ENCODE data around the gene GPC1. TPM values are rescaled to one million over a fixed set of nuclear protein-coding genes. Genes with fewer than 3 reads are reported as not detected.
A peak's percentile ranks its signal among the peaks of the same experiment; 100 is the strongest.

GPC1 gene
- total and polyA plus RNA-seq, 2 of the 13 experiments (the other 11 are each of a cell fraction or from before 2014, with no cell fraction given), result 4.0 to 5.5 TPM

- BruUV-seq (replicated peaks), result no TSS peak
- no peak for FAIRE-seq
- H3K4me3 ChIP-seq (replicated peaks in 1 of 3; ENCODE audit: insufficient read depth in 1 of 3, low read depth in 2 of 3, low read length in 3 of 3), result no peak overlapping the region
- peak; percentile 54 for ATAC-seq
- H2AFZ ChIP-seq (ENCODE audit: low read length), result no peak overlapping the region
- peaks cover 11 to 73% of the 10 kb centered on the region in 2 experiments for H3K27me3 ChIP-seq (ENCODE audit: control insufficient read depth in 1 of 2, insufficient read depth in 2 of 2, low read length in 2 of 2)
- H3K4me2 ChIP-seq (ENCODE audit: low read depth, low read length), result no peak overlapping the region
- no peak overlapping the region for H3K27ac ChIP-seq (ENCODE audit: extremely low read length, insufficient read depth, low read length)
- in situ Hi-C loops (cut with HindIII; ENCODE audit: extremely low pct_ligation_motif_present, low pct_unique_long_range_greater_than_20kb), result no loop called here
- no peak for TF ChIP-seq ZNF350 (CRISPR knock-in tag; IDR thresholded peaks at IDR 0.05; ENCODE audit: borderline replicate concordance, low read depth)
- TF ChIP-seq AKAP8 (CRISPR knock-in tag; IDR thresholded peaks at IDR 0.05), result no peak
- TF ChIP-seq KDM3A (CRISPR knock-in tag; IDR thresholded peaks at IDR 0.05; ENCODE audit: low read depth), result no peak
- TF ChIP-seq, protein P1, sequence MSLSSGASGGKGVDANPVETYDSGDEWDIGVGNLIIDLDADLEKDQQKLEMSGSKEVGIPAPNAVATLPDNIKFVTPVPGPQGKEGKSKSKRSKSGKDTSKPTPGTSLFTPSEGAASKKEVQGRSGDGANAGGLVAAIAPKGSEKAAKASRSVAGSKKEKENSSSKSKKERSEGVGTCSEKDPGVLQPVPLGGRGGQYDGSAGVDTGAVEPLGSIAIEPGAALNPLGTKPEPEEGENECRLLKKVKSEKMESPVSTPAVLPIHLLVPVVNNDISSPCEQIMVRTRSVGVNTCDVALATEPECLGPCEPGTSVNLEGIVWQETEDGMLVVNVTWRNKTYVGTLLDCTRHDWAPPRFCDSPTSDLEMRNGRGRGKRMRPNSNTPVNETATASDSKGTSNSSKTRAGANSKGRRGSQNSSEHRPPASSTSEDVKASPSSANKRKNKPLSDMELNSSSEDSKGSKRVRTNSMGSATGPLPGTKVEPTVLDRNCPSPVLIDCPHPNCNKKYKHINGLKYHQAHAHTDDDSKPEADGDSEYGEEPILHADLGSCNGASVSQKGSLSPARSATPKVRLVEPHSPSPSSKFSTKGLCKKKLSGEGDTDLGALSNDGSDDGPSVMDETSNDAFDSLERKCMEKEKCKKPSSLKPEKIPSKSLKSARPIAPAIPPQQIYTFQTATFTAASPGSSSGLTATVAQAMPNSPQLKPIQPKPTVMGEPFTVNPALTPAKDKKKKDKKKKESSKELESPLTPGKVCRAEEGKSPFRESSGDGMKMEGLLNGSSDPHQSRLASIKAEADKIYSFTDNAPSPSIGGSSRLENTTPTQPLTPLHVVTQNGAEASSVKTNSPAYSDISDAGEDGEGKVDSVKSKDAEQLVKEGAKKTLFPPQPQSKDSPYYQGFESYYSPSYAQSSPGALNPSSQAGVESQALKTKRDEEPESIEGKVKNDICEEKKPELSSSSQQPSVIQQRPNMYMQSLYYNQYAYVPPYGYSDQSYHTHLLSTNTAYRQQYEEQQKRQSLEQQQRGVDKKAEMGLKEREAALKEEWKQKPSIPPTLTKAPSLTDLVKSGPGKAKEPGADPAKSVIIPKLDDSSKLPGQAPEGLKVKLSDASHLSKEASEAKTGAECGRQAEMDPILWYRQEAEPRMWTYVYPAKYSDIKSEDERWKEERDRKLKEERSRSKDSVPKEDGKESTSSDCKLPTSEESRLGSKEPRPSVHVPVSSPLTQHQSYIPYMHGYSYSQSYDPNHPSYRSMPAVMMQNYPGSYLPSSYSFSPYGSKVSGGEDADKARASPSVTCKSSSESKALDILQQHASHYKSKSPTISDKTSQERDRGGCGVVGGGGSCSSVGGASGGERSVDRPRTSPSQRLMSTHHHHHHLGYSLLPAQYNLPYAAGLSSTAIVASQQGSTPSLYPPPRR (CRISPR knock-in tag; IDR thresholded peaks at IDR 0.05; ENCODE audit: borderline replicate concordance), result no peak
- peak; percentile 72; the same call in 1 of the 2 replicates for TF ChIP-seq ZNF225 (CRISPR knock-in tag; IDR thresholded peaks at IDR 0.05)
- TF ChIP-seq NCOA1 (CRISPR knock-in tag; IDR thresholded peaks at IDR 0.05), result no peak
- no peak for TF ChIP-seq TBX2 (CRISPR knock-in tag; IDR thresholded peaks at IDR 0.05; ENCODE audit: borderline replicate concordance)
- ChIA-PET CTCF (ENCODE audit: low intra/inter-chr PET ratio, low total read pairs) (no interaction called here), POLR2A (no interaction called here)
- intact Hi-C loops (cut with micrococcal nuclease; ENCODE audit: unreplicated experiment), result no loop called here
- H4K20me1 ChIP-seq (ENCODE audit: insufficient read depth, low read length), result no peaks in the 10 kb centered on the region
- H3K9ac ChIP-seq (ENCODE audit: insufficient read depth, low read depth, low read length), result no peak overlapping the region
- no peaks in the 10 kb centered on the region for H3K36me3 ChIP-seq (replicated peaks in 1 of 2; ENCODE audit: control insufficient read depth in 1 of 2, insufficient read depth in 2 of 2, low read length in 2 of 2)
- H3K9me3 ChIP-seq (ENCODE audit: low read length), result peaks cover 22% of the 10 kb centered on the region; the same call in 1 of the 2 replicates
- WGBS (ENCODE audit: low lambda C conversion rate), result 29% methylated on average over 25 of the region's 29 CpGs
- DNase-seq (ENCODE audit: low spot score), result no peak
- no peaks in the 10 kb centered on the region for H3K4me1 ChIP-seq (ENCODE audit: insufficient read depth, low read length)
- no peaks in the 10 kb centered on the region for H3K79me2 ChIP-seq (ENCODE audit: insufficient read depth, low read length)
These were observed 10.9 kb upstream of the GPC1 start for GRCh38 chr2:240424341-240425235.
